GM10266 (cell line): ENCODE measurements around the gene WDR18.

Experiments used
- DNase-seq: peaks from one replicate; pipeline ENCODE4 v3.0.0; 2012; ENCODE audit errors: extremely low spot score
- TF ChIP-seq, protein P1 (sequence below): IDR thresholded peaks from 2 replicates; pipeline ENCODE4 v1.5.1; 2012; ENCODE audit warnings: mild to moderate bottlenecking, low read depth; ENCODE audit not compliant: control insufficient read depth, insufficient read depth; ENCODE audit errors: missing control alignments

WDR18 gene

GRCh38 chr19:944663-945241, 39.4 kb upstream of the WDR18 start:
- TF ChIP-seq, protein P1, sequence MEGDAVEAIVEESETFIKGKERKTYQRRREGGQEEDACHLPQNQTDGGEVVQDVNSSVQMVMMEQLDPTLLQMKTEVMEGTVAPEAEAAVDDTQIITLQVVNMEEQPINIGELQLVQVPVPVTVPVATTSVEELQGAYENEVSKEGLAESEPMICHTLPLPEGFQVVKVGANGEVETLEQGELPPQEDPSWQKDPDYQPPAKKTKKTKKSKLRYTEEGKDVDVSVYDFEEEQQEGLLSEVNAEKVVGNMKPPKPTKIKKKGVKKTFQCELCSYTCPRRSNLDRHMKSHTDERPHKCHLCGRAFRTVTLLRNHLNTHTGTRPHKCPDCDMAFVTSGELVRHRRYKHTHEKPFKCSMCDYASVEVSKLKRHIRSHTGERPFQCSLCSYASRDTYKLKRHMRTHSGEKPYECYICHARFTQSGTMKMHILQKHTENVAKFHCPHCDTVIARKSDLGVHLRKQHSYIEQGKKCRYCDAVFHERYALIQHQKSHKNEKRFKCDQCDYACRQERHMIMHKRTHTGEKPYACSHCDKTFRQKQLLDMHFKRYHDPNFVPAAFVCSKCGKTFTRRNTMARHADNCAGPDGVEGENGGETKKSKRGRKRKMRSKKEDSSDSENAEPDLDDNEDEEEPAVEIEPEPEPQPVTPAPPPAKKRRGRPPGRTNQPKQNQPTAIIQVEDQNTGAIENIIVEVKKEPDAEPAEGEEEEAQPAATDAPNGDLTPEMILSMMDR: no peak
- DNase-seq: no peak

GRCh38 chr19:945401-946252, 38.5 kb upstream of the WDR18 start:
- TF ChIP-seq, protein P1: no peak
- no peak for DNase-seq

- TF ChIP-seq, protein P1: peak; percentile 37
- peak; percentile 67 for DNase-seq
These were observed 36.9 kb upstream of the WDR18 start for GRCh38 chr19:947090-947706.

DNA sequence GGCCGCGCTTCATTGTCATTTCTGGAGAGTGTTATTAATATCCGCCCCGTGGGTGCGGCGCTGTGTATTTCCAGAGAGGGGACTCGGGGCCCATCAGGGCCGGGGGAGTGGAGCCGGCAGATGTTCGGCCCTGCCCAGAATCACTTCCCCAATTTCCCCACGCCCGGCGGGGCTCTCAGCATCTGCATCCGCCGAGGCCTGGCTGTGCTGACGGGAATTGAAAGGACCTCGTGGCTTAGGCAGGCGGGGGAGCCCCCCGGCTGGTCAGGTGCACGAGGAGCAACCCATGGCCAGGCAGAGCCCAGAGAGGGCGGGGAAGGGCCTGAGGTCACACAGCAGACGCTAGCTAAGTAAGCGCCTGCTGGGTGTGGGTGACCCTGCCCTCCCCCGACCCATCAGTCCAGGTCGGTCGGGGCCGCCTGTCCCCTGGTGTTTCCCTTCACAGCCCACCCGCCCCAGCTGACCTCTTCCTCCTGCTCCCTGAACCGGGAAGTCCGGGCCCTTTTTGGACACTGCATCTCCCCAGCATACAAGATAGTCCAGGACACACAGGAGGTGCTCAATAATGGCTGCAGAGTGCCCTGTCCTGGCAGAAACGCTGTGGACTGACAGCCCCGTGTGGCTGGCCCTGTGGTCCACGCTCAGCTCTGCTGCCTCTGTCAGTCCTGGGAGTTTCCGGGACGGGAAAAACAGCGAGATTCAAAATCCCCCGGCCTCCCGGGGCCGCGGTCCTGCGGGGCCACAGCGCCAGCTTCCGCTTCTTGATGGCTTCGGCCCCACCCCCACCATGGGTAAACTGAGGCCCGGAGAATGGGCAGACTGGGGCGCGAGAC, 36.2 kb upstream of the WDR18 start:
- TF ChIP-seq, protein P1: no peak
- peak; percentile 94 for DNase-seq

GRCh38 chr19:948842-949496, 35.2 kb upstream of the WDR18 start:
- DNase-seq: no peak
- TF ChIP-seq, protein P1: no peak

DNA sequence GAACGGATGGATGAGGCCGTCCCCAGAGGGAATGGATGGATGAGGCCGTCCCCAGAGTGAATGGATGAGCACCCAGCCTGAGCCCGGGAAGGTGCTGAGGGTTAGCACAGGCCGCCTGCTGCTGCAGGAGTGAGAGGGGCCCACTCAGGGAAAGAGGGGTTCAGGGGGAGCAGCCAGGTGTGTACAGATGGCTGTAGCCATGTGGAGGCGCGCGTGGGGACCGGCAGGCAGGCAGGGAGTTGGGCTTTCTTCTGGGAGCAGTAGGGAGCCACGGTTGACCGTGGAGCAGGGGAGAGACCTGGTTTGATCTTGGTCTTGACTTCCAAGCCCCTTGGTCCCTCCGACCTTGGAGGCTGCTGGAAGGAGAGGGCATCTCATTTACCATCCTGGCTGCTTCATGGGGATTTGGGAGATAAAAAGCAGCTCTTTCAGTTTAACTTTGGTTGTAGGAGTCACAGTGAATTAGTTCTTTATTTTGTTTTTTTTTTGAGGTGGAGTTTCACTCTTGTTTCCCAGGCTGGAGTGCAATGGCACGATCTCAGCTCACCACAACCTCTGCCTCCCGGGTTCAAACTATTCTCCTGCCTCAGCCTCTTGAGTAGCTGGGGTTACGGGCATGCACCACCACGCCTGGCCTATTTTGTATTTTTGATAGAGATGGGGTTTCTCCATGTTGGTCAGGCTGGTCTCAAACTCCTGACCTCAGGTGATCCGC, 33.6 kb upstream of the WDR18 start:
- DNase-seq: no peak
- TF ChIP-seq, protein P1: no peak
